Naive thymus-derived CD8-positive, alpha-beta T cell (primary cell): Measurements from ENCODE around the gene PIK3CG. TPM values are rescaled to one million over a fixed set of nuclear protein-coding genes. Genes with fewer than 3 reads are reported as not detected.
A peak's percentile ranks its signal among the peaks of the same experiment; 100 is the strongest.
"Not testable (repeated sequence)": the region's sequence is repeated elsewhere in the genome, so short reads cannot be mapped to it uniquely, and the experiment has no call there.

Experiments
- ATAC-seq, 2 donors: fragments of 150-1000 bp; cut with Tn5 transposase in 1 of 2; sonication (Bioruptor Pico), chemical (Tn5 transposase) in 1 of 2; 1 replicate in 1 of 2; 2 replicates in 1 of 2; pipeline ENCODE4 v1.10.0; 2021; ENCODE audit warnings: mild to moderate bottlenecking in 2 of 2, moderate library complexity in 2 of 2
- POLR2A ChIA-PET: fragments of 350-600 bp; sonication (Branson Sonifier 250); formaldehyde crosslinking; loops from one replicate; lab custom pipeline; 2021; ENCODE audit warnings: antibody characterized with exemption; lab: Charles Lee
- DNase-seq, 10 donors: peaks; one replicate each; pipeline versions ENCODE4 v3.0.0 to v3.0.0-alpha.2; 2020 to 2022
- H3K27ac Mint-ChIP-seq, 10 donors: one replicate each; pipeline ENCODE4 v1.8.0; 2020 to 2022; ENCODE audit warnings: mild to moderate bottlenecking in 10 of 10, mixed read lengths in 10 of 10, moderate library complexity in 4 of 10, inconsistent platforms in 1 of 10
- H3K27me3 Mint-ChIP-seq, 5 donors: one replicate each; pipeline ENCODE4 v1.8.0; 2021 to 2022; ENCODE audit warnings: mixed read lengths in 5 of 5
- H3K36me3 Mint-ChIP-seq, 3 donors: one replicate each; pipeline ENCODE4 v1.8.0; 2020 to 2022; ENCODE audit warnings: mixed read lengths in 3 of 3, mild to moderate bottlenecking in 2 of 3, inconsistent platforms in 1 of 3
- H3K4me1 Mint-ChIP-seq, 4 donors: one replicate each; pipeline ENCODE4 v1.8.0; 2021 to 2022; ENCODE audit warnings: mixed read lengths in 4 of 4
- H3K4me3 Mint-ChIP-seq, 10 donors: one replicate each; pipeline ENCODE4 v1.8.0; 2020 to 2022; ENCODE audit warnings: mild to moderate bottlenecking in 10 of 10, mixed read lengths in 10 of 10, moderate library complexity in 6 of 10, inconsistent platforms in 1 of 10
- H3K9me3 Mint-ChIP-seq, 9 donors: one replicate each; pipeline ENCODE4 v1.8.0; 2020 to 2022; ENCODE audit warnings: mixed read lengths in 9 of 9, mild to moderate bottlenecking in 3 of 9, inconsistent platforms in 1 of 9, moderate library complexity in 1 of 9
- polyA plus RNA-seq, 3 donors: library from polyadenylated mRNA; unstranded; fragments of 300-500 nt; fragmentation: Illumina TruSeq; gene quantifications; one replicate each; pipeline ENCODE4 v1.2.3, GENCODE V29; 2021
- total RNA-seq, 8 experiments: library from RNA in 2 of 8; stranded (reverse) in 2 of 8; gene quantifications; one replicate each; pipeline ENCODE4 v1.2.3 and lab custom pipeline; 2021 to 2026

Gene PIK3CG
- total and polyA plus RNA-seq, 5 experiments from 2014 or later = 18.3 to 34.4 (median 23.0) TPM

GRCh38 chr7:106895246-106895864 is 30.3 kb downstream of the PIK3CG start:
- peaks cover 31 to 66% (median 55%) of the 10 kb centered on the region in 4 donors for H3K4me1 Mint-ChIP-seq
- no peaks in the 10 kb centered on the region for H3K27me3 Mint-ChIP-seq
- peaks cover 37 to 95% (median 55%) of the 10 kb centered on the region in 3 donors for H3K36me3 Mint-ChIP-seq
- H3K27ac Mint-ChIP-seq = peak overlapping the region in 5 of 10 donors; percentile 4 to 60 (median 38)
- POLR2A ChIA-PET = no interaction called here
- no peak for DNase-seq
- peak; percentile 14 to 45 for ATAC-seq
- H3K9me3 Mint-ChIP-seq = peaks cover 0 to 12% (median 4%) of the 10 kb centered on the region in 9 donors
- H3K4me3 Mint-ChIP-seq = no peak overlapping the region

- DNase-seq (no peak), ATAC-seq (no peak)
- POLR2A ChIA-PET = no interaction called here
- Mint-ChIP-seq H3K9me3 (peaks cover 0 to 12% (median 4%) of the 10 kb centered on the region in 9 donors), H3K4me3 (no peak overlapping the region), H3K4me1 (peaks cover 33 to 75% (median 57%) of the 10 kb centered on the region in 4 donors), H3K36me3 (peaks cover 37 to 95% (median 53%) of the 10 kb centered on the region in 3 donors), H3K27ac (peak overlapping the region in 1 of 10 donors; percentile 57), H3K27me3 (no peaks in the 10 kb centered on the region)
Measured at GRCh38 chr7:106896231-106896630, 31.1 kb downstream of the PIK3CG start.

GRCh38 chr7:106897553-106897952 is 32.5 kb downstream of the PIK3CG start:
- H3K27ac Mint-ChIP-seq, DNase-seq, H3K4me3 Mint-ChIP-seq, ATAC-seq, H3K27me3 Mint-ChIP-seq: not testable (repeated sequence)
- Mint-ChIP-seq H3K36me3 (peaks cover 35 to 93% (median 57%) of the 10 kb centered on the region in 3 donors), H3K4me1 (peaks cover 39 to 86% (median 63%) of the 10 kb centered on the region in 4 donors), H3K9me3 (peaks cover 0 to 12% (median 4%) of the 10 kb centered on the region in 9 donors)
- POLR2A ChIA-PET = interaction anchor here (0.6 kb wide), 1 partner anchor 253 kb away, joined by 4 read pairs; no protein-coding TSS in a partner anchor

GRCh38 chr7:106898967-106899366 is 33.9 kb downstream of the PIK3CG start:
- Mint-ChIP-seq H3K4me3 (peak overlapping the region in 6 of 10 donors; percentile 1 to 54 (median 31)), H3K9me3 (peaks cover 0 to 12% (median 4%) of the 10 kb centered on the region in 9 donors), H3K36me3 (peaks cover 32 to 82% (median 47%) of the 10 kb centered on the region in 3 donors), H3K27ac (peak overlapping the region in 7 of 10 donors; percentile 16 to 93 (median 67)), H3K4me1 (peaks cover 36 to 76% (median 50%) of the 10 kb centered on the region in 4 donors)
- H3K27me3 Mint-ChIP-seq, DNase-seq, ATAC-seq, POLR2A ChIA-PET: not testable (repeated sequence)

- Mint-ChIP-seq H3K4me1 (peaks cover 33 to 53% (median 45%) of the 10 kb centered on the region in 4 donors), H3K4me3 (peak overlapping the region in 5 of 10 donors; percentile 1 to 61 (median 5)), H3K36me3 (peaks cover 26 to 79% (median 50%) of the 10 kb centered on the region in 3 donors), H3K9me3 (peaks cover 0 to 12% (median 4%) of the 10 kb centered on the region in 9 donors), H3K27me3 (no peaks in the 10 kb centered on the region), H3K27ac (peak overlapping the region; percentile 67 to 94 (median 78))
- ATAC-seq (no peak), DNase-seq (no peak)
- POLR2A ChIA-PET = no interaction called here
Measured at GRCh38 chr7:106901828-106902441, 36.9 kb downstream of the PIK3CG start.

- POLR2A ChIA-PET = interaction anchor here (0.8 kb wide), 1 partner anchor 262 kb away, joined by 3 read pairs; no protein-coding TSS in a partner anchor
- ATAC-seq = no peak
- Mint-ChIP-seq H3K36me3 (peaks cover 3 to 61% (median 37%) of the 10 kb centered on the region in 3 donors), H3K9me3 (no peaks in the 10 kb centered on the region), H3K4me3 (no peak overlapping the region), H3K4me1 (peaks cover 13 to 18% (median 15%) of the 10 kb centered on the region in 4 donors), H3K27me3 (no peaks in the 10 kb centered on the region), H3K27ac (peak overlapping the region in 1 of 10 donors; percentile 21)
- DNase-seq = no peak
Measured at GRCh38 chr7:106905734-106906133, 40.7 kb downstream of the PIK3CG start.

- DNase-seq (no peak), ATAC-seq (no peak)
- Mint-ChIP-seq H3K36me3 (peaks cover 16 to 37% (median 28%) of the 10 kb centered on the region in 3 donors), H3K27ac (no peak overlapping the region), H3K9me3 (no peaks in the 10 kb centered on the region), H3K4me3 (no peak overlapping the region), H3K4me1 (peaks cover 0 to 5% (median 0%) of the 10 kb centered on the region in 4 donors), H3K27me3 (no peaks in the 10 kb centered on the region)
- POLR2A ChIA-PET = no interaction called here
Measured at GRCh38 chr7:106911959-106912358, 46.9 kb downstream of the PIK3CG start.

- Mint-ChIP-seq H3K27ac (no peak overlapping the region), H3K27me3 (no peaks in the 10 kb centered on the region), H3K4me1 (peaks cover 0 to 5% (median 0%) of the 10 kb centered on the region in 4 donors), H3K4me3 (no peak overlapping the region), H3K36me3 (peaks cover 12 to 32% (median 28%) of the 10 kb centered on the region in 3 donors), H3K9me3 (peaks cover 0 to 12% (median 4%) of the 10 kb centered on the region in 9 donors)
- POLR2A ChIA-PET = no interaction called here
- ATAC-seq = no peak
- DNase-seq = no peak
Measured at GRCh38 chr7:106914018-106914607, 49.0 kb downstream of the PIK3CG start.

- Mint-ChIP-seq H3K27ac (no peak overlapping the region), H3K4me3 (no peak overlapping the region), H3K27me3 (no peaks in the 10 kb centered on the region), H3K36me3 (peaks cover 11 to 38% (median 34%) of the 10 kb centered on the region in 3 donors), H3K4me1 (peaks cover 0 to 5% (median 0%) of the 10 kb centered on the region in 4 donors), H3K9me3 (peaks cover 8 to 23% (median 12%) of the 10 kb centered on the region in 9 donors)
- no peak for ATAC-seq
- no peak for DNase-seq
- POLR2A ChIA-PET = no interaction called here
Measured at GRCh38 chr7:106915407-106915806, 50.3 kb downstream of the PIK3CG start.

GRCh38 chr7:106915873-106916272 is 50.8 kb downstream of the PIK3CG start:
- H3K27ac Mint-ChIP-seq = no peak overlapping the region
- H3K36me3 Mint-ChIP-seq = peaks cover 13 to 41% (median 37%) of the 10 kb centered on the region in 3 donors
- H3K9me3 Mint-ChIP-seq = peaks cover 9 to 28% (median 14%) of the 10 kb centered on the region in 9 donors
- no peaks in the 10 kb centered on the region for H3K27me3 Mint-ChIP-seq
- POLR2A ChIA-PET = no interaction called here
- H3K4me1 Mint-ChIP-seq = peaks cover 0 to 5% (median 0%) of the 10 kb centered on the region in 4 donors
- ATAC-seq = no peak
- no peak overlapping the region for H3K4me3 Mint-ChIP-seq
- no peak for DNase-seq

- H3K27me3 Mint-ChIP-seq = no peaks in the 10 kb centered on the region
- H3K36me3 Mint-ChIP-seq = peaks cover 13 to 46% (median 43%) of the 10 kb centered on the region in 3 donors
- peaks cover 14 to 36% (median 21%) of the 10 kb centered on the region in 9 donors for H3K9me3 Mint-ChIP-seq
- POLR2A ChIA-PET = no interaction called here
- H3K4me3 Mint-ChIP-seq = no peak overlapping the region
- DNase-seq = no peak
- no peak overlapping the region for H3K27ac Mint-ChIP-seq
- H3K4me1 Mint-ChIP-seq = peaks cover 0 to 5% (median 0%) of the 10 kb centered on the region in 4 donors
- no peak for ATAC-seq
Measured at GRCh38 chr7:106916679-106917078, 51.6 kb downstream of the PIK3CG start.

- Mint-ChIP-seq H3K9me3 (peaks cover 17 to 58% (median 40%) of the 10 kb centered on the region in 9 donors), H3K4me1 (peaks cover 0 to 3% (median 0%) of the 10 kb centered on the region in 4 donors), H3K27ac (no peak overlapping the region), H3K4me3 (no peak overlapping the region), H3K36me3 (peaks cover 13 to 49% (median 49%) of the 10 kb centered on the region in 3 donors), H3K27me3 (no peaks in the 10 kb centered on the region)
- DNase-seq (no peak), ATAC-seq (no peak)
- POLR2A ChIA-PET = no interaction called here
Measured at GRCh38 chr7:106918991-106919390, 53.9 kb downstream of the PIK3CG start.
